B cell (primary cell): ENCODE results near the gene MAML3. TPM values are rescaled to one million over a fixed set of nuclear protein-coding genes. Genes with fewer than 3 reads are reported as not detected.

ENCODE experiments used
- ATAC-seq: fragments of 200-7000 bp; cut with Tn5 transposase; one replicate; pipeline ENCODE4 v1.10.0; 2021; ENCODE audit warnings: low read depth, mild to moderate bottlenecking, moderate number of reproducible peaks, moderate library complexity
- CTCF ChIA-PET: fragments of 350-600 bp; sonication (Branson Sonifier 250); formaldehyde crosslinking; loops from one replicate; lab custom pipeline; 2021; ENCODE audit warnings: antibody characterized with exemption, inconsistent platforms; lab: Charles Lee
- POLR2A ChIA-PET: fragments of 350-600 bp; sonication (Branson Sonifier 250); formaldehyde crosslinking; loops from one replicate; lab custom pipeline; 2021; ENCODE audit warnings: antibody characterized with exemption; lab: Charles Lee
- DNase-seq: peaks from one replicate; pipeline ENCODE4 v3.0.0; 2013
- H2AFZ ChIP-seq: 2 replicates; pipeline ENCODE4 v1.6.1; 2012; ENCODE audit warnings: mild to moderate bottlenecking, low read depth, low read length; ENCODE audit not compliant: insufficient read depth, poor library complexity, severe bottlenecking
- H3K27ac ChIP-seq, 2 donors: 1 replicate in 1 of 2; 2 replicates in 1 of 2; pipeline ENCODE4 v1.5.1; 2012 to 2013; ENCODE audit warnings: low read length in 2 of 2, mild to moderate bottlenecking in 2 of 2, moderate library complexity in 1 of 2
- H3K27me3 ChIP-seq, 4 experiments: fragments of 200-600 bp in 1 of 4; sonication (generic) in 1 of 4; replicated peaks in 1 of 4; 1 replicate in 2 of 4; 2 replicates in 2 of 4; pipeline versions ENCODE4 v1.6.1 to v1.7.0; 2013 to 2016; ENCODE audit warnings: low read length in 3 of 4, mild to moderate bottlenecking in 2 of 4, mixed read lengths in 1 of 4, moderate library complexity in 1 of 4; ENCODE audit not compliant: insufficient read depth in 4 of 4, control insufficient read depth in 3 of 4; ENCODE audit errors: control extremely low read depth in 1 of 4
- H3K36me3 ChIP-seq, 2 experiments: replicated peaks in 1 of 2; 1 replicate in 1 of 2; 2 replicates in 1 of 2; pipeline versions ENCODE4 v1.6.1 to v1.7.1; 2013; ENCODE audit warnings: low read length in 1 of 2; ENCODE audit not compliant: insufficient read depth in 2 of 2, control insufficient read depth in 1 of 2; ENCODE audit errors: control extremely low read depth in 1 of 2, extremely low read depth in 1 of 2
- H3K4me1 ChIP-seq, 2 donors: fragments of 200-600 bp in 1 of 2; sonication (generic) in 1 of 2; 1 replicate in 1 of 2; 2 replicates in 1 of 2; pipeline versions ENCODE4 v1.5.1 to v1.6.1; 2013 to 2017; ENCODE audit warnings: low read length in 2 of 2; ENCODE audit not compliant: control insufficient read depth in 2 of 2, insufficient read depth in 2 of 2
- H3K4me2 ChIP-seq: replicated peaks from 2 replicates; pipeline ENCODE3; 2012; ENCODE audit warnings: mild to moderate bottlenecking, low read depth, low read length; ENCODE audit not compliant: poor library complexity, severe bottlenecking
- H3K4me3 ChIP-seq, 5 experiments: fragments of 200-600 bp in 1 of 5; sonication (generic) in 1 of 5; 1 replicate in 3 of 5; 2 replicates in 2 of 5; pipeline versions ENCODE4 v1.5.1 to v1.7.0; 2011 to 2016; ENCODE audit warnings: low read length in 4 of 5, mild to moderate bottlenecking in 4 of 5, low read depth in 2 of 5, control low read depth in 1 of 5, moderate library complexity in 1 of 5; ENCODE audit not compliant: insufficient read depth in 1 of 5; ENCODE audit errors: control extremely low read depth in 1 of 5, extremely low read depth in 1 of 5
- H3K79me2 ChIP-seq: fragments of 200-600 bp; sonication (generic); one replicate; pipeline ENCODE4 v1.6.0; 2016; ENCODE audit warnings: low read length; ENCODE audit not compliant: control insufficient read depth, insufficient read depth
- H3K9ac ChIP-seq: fragments of 200-600 bp; sonication (generic); 2 replicates; pipeline ENCODE4 v1.6.1; 2017; ENCODE audit warnings: mild to moderate bottlenecking, low read length, moderate library complexity
- H3K9me3 ChIP-seq, 3 donors: one replicate each; pipeline versions ENCODE4 v1.6.1 to v1.7.1; 2013; ENCODE audit warnings: low read length in 2 of 3; ENCODE audit not compliant: control insufficient read depth in 2 of 3, insufficient read depth in 1 of 3; ENCODE audit errors: control extremely low read depth in 1 of 3
- H4K20me1 ChIP-seq: 2 replicates; pipeline ENCODE4 v1.6.0; 2012; ENCODE audit warnings: mild to moderate bottlenecking, low read length; ENCODE audit not compliant: insufficient read depth, control insufficient read depth, poor library complexity, severe bottlenecking
- H3K27ac Mint-ChIP-seq: one replicate; pipeline ENCODE4 v1.8.0; 2021; ENCODE audit warnings: mixed read lengths
- H3K27me3 Mint-ChIP-seq: one replicate; pipeline ENCODE4 v1.8.0; 2021; ENCODE audit warnings: mixed read lengths
- H3K4me1 Mint-ChIP-seq: one replicate; pipeline ENCODE4 v1.8.0; 2021; ENCODE audit warnings: mixed read lengths
- H3K4me3 Mint-ChIP-seq: one replicate; pipeline ENCODE4 v1.8.0; 2021; ENCODE audit warnings: mixed read lengths
- H3K9me3 Mint-ChIP-seq: one replicate; pipeline ENCODE4 v1.8.0; 2022; ENCODE audit warnings: mixed read lengths; ENCODE audit not compliant: insufficient read depth
- EZH2 ChIP-seq: IDR thresholded peaks from 2 replicates; pipeline ENCODE4 v1.6.1; 2012; ENCODE audit warnings: borderline replicate concordance, low read depth, mild to moderate bottlenecking, moderate library complexity, low read length; ENCODE audit not compliant: insufficient read depth, poor library complexity, severe bottlenecking
- WGBS: methylation state at CpG from one replicate; pipeline ENCODE4 v1.1.5; 2013; ENCODE audit warnings: missing lambda C conversion rate; ENCODE audit not compliant: insufficient coverage; 5-methylcytosine and 5-hydroxymethylcytosine counted together
- intact Hi-C: fragments of 100-400 bp; cut with micrococcal nuclease; formaldehyde crosslinking; loops from one replicate; pipeline ENCODE4 v1.10.0; 2022
- polyA plus RNA-seq: library from polyadenylated mRNA; depleted of rRNA; stranded (reverse); fragments of >200 nt; gene quantifications from 2 replicates; pipeline ENCODE4 v1.2.3, GENCODE V29; 2012
- total RNA-seq, 2 donors: library from RNA; stranded (reverse); fragments of 120-200 nt in 1 of 2; gene quantifications; 1 replicate in 1 of 2; 2 replicates in 1 of 2; pipeline versions ENCODE4 v1.2.3 to v1.2.4, GENCODE V29; 2013 to 2022
- TF ChIP-seq, protein P1 (sequence below): fragments of 200-600 bp; IDR thresholded peaks from one replicate; pipeline ENCODE4 v1.8.0; 2022; ENCODE audit warnings: antibody characterized with exemption, mild to moderate bottlenecking

MAML3 gene
- total and polyA plus RNA-seq, 2 donors (not counting 1 experiment from before 2014, with no cell fraction given), result 0.94 to 5.3 TPM

DNA sequence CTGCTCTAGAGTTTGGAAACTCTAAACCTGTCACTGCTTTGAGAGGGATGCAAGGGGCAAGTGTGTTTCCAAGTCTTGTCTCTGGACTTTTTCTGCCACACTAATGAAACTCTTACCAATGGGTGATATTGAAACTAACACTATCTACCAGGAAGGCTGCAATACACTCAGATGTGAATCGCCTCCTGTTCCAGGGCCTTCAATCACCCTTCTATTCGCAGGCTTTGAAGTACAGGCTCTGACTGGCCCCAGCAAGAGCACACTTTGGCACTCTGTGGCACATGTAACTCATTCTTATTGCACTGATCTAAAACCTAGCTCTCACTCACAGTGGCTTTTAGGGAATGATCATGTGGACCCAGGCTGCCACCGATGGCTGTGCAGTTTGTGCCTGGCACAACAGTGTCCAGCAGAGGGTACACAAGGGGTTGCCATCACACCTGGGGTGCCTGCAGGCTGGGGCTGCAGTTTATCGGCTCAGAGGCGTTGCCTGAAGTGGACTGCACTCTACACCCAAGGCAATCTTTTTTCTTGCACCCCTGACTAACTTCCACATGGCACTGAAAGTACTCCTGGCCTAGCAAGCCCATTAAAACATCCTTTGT lies 277.5 kb downstream of the MAML3 start:
- TF ChIP-seq, protein P1, sequence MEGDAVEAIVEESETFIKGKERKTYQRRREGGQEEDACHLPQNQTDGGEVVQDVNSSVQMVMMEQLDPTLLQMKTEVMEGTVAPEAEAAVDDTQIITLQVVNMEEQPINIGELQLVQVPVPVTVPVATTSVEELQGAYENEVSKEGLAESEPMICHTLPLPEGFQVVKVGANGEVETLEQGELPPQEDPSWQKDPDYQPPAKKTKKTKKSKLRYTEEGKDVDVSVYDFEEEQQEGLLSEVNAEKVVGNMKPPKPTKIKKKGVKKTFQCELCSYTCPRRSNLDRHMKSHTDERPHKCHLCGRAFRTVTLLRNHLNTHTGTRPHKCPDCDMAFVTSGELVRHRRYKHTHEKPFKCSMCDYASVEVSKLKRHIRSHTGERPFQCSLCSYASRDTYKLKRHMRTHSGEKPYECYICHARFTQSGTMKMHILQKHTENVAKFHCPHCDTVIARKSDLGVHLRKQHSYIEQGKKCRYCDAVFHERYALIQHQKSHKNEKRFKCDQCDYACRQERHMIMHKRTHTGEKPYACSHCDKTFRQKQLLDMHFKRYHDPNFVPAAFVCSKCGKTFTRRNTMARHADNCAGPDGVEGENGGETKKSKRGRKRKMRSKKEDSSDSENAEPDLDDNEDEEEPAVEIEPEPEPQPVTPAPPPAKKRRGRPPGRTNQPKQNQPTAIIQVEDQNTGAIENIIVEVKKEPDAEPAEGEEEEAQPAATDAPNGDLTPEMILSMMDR, result no peak
- TF ChIP-seq EZH2, result no peak
- CTCF ChIA-PET, result no interaction called here
- Histone ChIP-seq H3K9ac (no peak overlapping the region), H3K27me3 (no peaks in the 10 kb centered on the region), H3K9me3 (peaks cover 0 to 4% (median 0%) of the 10 kb centered on the region in 3 donors), H3K79me2 (no peaks in the 10 kb centered on the region), H3K36me3 (no peaks in the 10 kb centered on the region), H3K27ac (no peak overlapping the region), H4K20me1 (no peaks in the 10 kb centered on the region), H3K4me3 (no peak overlapping the region), H3K4me2 (no peak overlapping the region), H3K4me1 (no peaks in the 10 kb centered on the region), H2AFZ (no peak overlapping the region)
- 88% methylated on average over 5 of the region's 5 CpGs for WGBS
- Mint-ChIP-seq H3K27ac (no peak overlapping the region), H3K9me3 (no peaks in the 10 kb centered on the region), H3K27me3 (peaks cover 5% of the 10 kb centered on the region), H3K4me1 (no peaks in the 10 kb centered on the region), H3K4me3 (no peak overlapping the region)
- DNase-seq (no peak), ATAC-seq (no peak)
- intact Hi-C loops, result no loop called here
- POLR2A ChIA-PET, result no interaction called here

DNA sequence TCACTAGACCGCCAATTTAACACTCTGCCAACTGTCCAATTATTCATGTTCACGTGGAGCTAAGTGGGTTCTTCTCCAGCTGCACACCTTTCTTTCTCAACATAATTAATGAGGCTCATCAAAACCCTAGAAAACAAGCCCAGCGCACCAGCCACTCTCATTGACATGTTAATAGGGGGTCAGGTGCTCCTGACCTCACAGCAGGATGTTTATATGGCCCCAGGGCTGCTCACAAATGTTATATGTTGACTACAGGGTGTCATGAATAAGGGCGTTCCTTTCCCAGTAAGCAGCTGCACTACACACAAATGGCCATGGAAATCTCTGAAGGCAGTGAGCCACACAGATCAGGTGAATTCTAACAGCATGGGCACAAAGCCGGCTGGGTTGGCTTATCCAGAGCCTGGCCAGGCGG lies 278.6 kb downstream of the MAML3 start:
- Mint-ChIP-seq H3K27ac (no peak overlapping the region), H3K9me3 (no peaks in the 10 kb centered on the region), H3K27me3 (peaks cover 5% of the 10 kb centered on the region), H3K4me3 (no peak overlapping the region), H3K4me1 (no peaks in the 10 kb centered on the region)
- 83% methylated on average over 2 of the region's 6 CpGs for WGBS
- TF ChIP-seq EZH2, result no peak
- TF ChIP-seq, protein P1, result no peak
- intact Hi-C loops, result no loop called here
- Histone ChIP-seq H3K4me2 (no peak overlapping the region), H3K4me3 (no peak overlapping the region), H3K27ac (no peak overlapping the region), H3K79me2 (no peaks in the 10 kb centered on the region), H3K9ac (no peak overlapping the region), H3K27me3 (no peaks in the 10 kb centered on the region), H4K20me1 (no peaks in the 10 kb centered on the region), H3K36me3 (no peaks in the 10 kb centered on the region), H3K9me3 (peaks cover 0 to 4% (median 0%) of the 10 kb centered on the region in 3 donors), H2AFZ (no peak overlapping the region), H3K4me1 (no peaks in the 10 kb centered on the region)
- ChIA-PET CTCF (no interaction called here), POLR2A (no interaction called here)
- ATAC-seq (no peak), DNase-seq (no peak)
